Measurements from ENCODE around the gene GIMAP6.
"Not testable (repeated sequence)": the region's sequence is repeated elsewhere in the genome, so short reads cannot be mapped to it uniquely, and the experiment has no call there.

The GIMAP6 gene

DNA sequence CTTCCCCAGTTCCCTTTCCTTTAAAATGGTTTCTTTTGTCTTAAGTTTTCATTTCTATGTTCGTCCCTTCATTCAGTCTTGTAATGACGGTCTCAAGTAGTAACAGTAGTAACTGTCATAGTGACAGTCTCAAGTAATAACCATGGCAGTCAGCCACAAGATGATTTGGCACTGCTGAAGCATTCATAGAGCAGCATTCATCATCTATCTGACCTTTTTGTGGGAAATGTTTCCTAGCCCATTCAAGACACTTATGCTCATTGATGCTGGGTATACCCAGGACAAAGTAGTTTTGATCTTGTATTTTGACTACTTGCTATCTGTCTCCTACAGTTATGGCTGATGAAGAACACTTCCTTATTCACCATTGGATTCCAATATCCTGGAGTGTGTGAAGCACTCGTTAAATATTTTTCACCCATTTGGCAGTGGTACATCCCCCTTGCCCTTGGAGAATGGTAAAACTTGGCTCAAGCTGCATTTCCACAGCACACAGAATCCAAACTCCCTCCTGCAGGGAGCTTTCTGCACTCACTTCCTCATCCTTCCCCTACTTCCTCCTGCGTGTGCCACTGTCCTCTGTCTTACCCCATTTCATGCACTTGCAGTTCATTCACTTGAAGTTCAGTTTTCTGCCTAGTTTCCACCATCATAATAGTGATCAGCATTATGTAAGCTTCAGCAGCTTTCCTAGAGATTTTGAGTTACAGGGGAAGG is 46.0 kb downstream of the GIMAP6 start:
- H3K4me3 ChIP-seq (ENCODE audit: low read depth, low read length): no peak overlapping the region
- TF ChIP-seq, protein P1, sequence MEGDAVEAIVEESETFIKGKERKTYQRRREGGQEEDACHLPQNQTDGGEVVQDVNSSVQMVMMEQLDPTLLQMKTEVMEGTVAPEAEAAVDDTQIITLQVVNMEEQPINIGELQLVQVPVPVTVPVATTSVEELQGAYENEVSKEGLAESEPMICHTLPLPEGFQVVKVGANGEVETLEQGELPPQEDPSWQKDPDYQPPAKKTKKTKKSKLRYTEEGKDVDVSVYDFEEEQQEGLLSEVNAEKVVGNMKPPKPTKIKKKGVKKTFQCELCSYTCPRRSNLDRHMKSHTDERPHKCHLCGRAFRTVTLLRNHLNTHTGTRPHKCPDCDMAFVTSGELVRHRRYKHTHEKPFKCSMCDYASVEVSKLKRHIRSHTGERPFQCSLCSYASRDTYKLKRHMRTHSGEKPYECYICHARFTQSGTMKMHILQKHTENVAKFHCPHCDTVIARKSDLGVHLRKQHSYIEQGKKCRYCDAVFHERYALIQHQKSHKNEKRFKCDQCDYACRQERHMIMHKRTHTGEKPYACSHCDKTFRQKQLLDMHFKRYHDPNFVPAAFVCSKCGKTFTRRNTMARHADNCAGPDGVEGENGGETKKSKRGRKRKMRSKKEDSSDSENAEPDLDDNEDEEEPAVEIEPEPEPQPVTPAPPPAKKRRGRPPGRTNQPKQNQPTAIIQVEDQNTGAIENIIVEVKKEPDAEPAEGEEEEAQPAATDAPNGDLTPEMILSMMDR (IDR thresholded peaks at IDR 0.05; ENCODE audit: low read depth, low read length): no peak

DNA sequence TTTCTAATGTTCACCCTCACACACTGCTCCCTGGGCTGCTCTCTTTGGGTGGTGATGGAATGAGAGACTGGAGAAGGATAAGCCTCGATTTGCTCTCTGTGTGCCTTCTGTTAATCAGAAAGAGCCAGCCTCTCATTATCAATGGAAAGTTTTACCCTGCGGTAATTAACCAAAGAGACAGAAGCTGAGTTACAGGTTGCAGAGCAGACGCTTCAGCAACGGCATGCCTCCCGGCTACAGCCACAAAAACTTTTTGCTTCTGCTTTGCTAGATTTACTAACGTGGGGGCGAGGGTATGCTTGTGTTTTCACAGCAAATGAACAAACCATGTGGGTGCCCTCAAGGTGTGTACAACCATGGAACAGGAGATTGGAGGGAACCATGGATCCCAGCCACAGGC is 47.0 kb downstream of the GIMAP6 start:
- TF ChIP-seq, protein P1 (IDR thresholded peaks at IDR 0.05; ENCODE audit: low read depth, low read length): no peak
- no peak overlapping the region for H3K4me3 ChIP-seq (ENCODE audit: low read depth, low read length)

DNA sequence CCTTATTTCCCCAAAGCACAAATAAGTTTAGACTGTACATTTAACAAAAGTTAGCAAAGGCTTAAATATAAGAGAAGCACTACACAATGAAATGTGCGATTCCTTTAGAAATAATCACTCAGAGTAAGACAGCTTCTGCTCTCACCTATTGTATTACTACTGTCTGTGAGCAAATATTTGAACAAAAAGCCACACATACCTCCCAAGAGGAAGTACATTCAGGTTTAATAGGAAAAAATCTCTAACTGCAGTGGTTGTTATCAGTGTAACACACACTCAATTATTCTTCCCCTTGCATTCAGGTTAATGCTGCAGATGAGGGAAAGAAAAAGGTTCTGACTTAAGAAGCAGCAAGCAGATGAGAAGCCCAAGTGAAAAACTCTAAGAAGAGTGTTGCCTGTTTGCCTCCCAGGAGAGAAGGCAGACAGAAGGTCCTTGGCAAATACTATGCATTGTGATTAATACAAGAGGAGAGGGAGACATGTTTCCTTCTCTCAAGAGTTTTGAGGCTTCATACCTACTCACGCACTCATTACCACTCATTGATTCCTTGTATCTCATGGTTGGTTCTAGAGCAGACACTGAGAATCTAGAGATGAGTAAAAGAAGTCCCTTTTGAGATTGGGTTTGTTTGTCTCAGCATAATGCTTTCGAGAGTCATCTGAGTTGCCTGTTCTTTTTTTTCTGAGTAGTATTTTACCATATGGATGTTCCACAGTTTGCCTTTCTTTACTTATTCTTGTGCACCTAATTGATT is 51.4 kb downstream of the GIMAP6 start:
- TF ChIP-seq, protein P1 (IDR thresholded peaks at IDR 0.05; ENCODE audit: low read depth, low read length): no peak

DNA sequence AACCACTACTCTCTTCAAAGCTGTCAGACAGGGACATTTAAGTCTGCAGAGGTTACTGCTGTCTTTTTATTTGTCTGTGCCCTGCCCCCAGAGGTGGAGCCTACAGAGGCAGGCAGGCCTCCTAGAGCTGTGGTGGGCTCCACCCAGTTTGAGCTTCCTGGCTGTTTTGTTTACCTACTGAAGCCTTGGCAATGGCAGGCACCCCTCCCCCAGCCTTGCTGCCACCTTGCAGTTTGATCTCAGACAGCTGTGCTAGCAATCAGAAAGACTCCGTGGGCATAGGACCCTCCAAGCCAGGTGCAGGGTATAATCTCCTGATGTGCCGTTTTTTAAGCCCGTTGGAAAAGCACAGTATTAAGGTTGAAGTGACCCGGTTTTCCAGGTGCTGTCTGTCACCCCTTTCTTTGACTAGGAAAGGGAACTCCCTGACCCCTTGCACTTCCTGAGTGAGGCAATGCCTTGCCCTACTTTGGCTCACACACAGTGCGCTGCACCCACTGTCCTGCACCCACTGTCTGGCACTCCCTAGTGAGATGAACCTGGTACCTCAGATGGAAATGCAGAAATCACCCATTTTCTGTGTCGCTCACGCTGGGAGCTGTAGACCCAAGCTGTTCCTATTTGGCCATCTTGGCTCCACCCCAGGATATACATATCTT is 52.1 kb downstream of the GIMAP6 start:
- H3K4me3 ChIP-seq (ENCODE audit: low read depth, low read length): not testable (repeated sequence)

More for the DNA sequence above, 51.4 kb downstream of the GIMAP6 start:
- no peak overlapping the region for H3K4me3 ChIP-seq (ENCODE audit: low read depth, low read length)
